MM.1S (cell line): ENCODE measurements around the gene RANBP1.

ENCODE experiments used
- EZH2 ChIP-seq: fragments of 300-600 bp; sonication (generic); optimal IDR thresholded peaks from 2 replicates; pipeline ENCODE3; 2017; ENCODE audit warnings: low read depth, mild to moderate bottlenecking, antibody characterized with exemption, low read length, mixed read lengths
- TF ChIP-seq, protein P1 (sequence below): fragments of 300-600 bp; sonication (generic); IDR thresholded peaks from 2 replicates; pipeline ENCODE4 v1.5.1; 2016; ENCODE audit warnings: antibody characterized with exemption, low read length, mixed read lengths

DNA sequence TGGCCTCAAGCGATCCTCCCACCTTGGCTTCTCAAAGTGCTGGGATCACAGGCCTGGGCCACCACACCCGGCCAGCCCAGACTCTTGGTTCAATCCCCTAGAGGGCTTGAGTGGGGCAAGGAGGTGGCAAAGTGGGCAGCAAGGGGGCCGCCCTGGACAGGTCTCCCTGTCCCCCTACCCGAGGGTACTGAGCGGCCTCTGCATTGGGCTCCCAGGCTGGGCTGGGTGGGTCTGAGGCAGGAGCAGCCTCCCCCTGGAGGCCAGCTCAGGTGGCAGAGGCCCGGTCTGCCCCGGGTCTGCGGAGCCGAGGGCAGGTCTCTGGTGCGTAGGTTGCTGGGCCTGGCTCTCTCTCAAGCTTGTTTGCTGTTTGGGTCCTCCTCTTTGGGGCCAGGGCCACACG lies 57.3 kb downstream of the RANBP1 start:
- TF ChIP-seq, protein P1, sequence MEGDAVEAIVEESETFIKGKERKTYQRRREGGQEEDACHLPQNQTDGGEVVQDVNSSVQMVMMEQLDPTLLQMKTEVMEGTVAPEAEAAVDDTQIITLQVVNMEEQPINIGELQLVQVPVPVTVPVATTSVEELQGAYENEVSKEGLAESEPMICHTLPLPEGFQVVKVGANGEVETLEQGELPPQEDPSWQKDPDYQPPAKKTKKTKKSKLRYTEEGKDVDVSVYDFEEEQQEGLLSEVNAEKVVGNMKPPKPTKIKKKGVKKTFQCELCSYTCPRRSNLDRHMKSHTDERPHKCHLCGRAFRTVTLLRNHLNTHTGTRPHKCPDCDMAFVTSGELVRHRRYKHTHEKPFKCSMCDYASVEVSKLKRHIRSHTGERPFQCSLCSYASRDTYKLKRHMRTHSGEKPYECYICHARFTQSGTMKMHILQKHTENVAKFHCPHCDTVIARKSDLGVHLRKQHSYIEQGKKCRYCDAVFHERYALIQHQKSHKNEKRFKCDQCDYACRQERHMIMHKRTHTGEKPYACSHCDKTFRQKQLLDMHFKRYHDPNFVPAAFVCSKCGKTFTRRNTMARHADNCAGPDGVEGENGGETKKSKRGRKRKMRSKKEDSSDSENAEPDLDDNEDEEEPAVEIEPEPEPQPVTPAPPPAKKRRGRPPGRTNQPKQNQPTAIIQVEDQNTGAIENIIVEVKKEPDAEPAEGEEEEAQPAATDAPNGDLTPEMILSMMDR, result no peak
- no peak for TF ChIP-seq EZH2
